PFSK-1 (cell line): ENCODE results near the gene WDR17.

Experiments used
- FOXP2 ChIP-seq: optimal IDR thresholded peaks from 2 replicates; pipeline ENCODE3; 2011; ENCODE audit warnings: borderline replicate concordance, control low read depth, inconsistent platforms; ENCODE audit not compliant: insufficient read depth; ENCODE audit errors: extremely low read length, extremely low read depth
- POLR2AphosphoS5 ChIP-seq: IDR thresholded peaks from 2 replicates; pipeline ENCODE4 v1.6.1; 2012; ENCODE audit warnings: low read depth, mild to moderate bottlenecking, control low read depth, low read length, moderate library complexity
- REST ChIP-seq, 2 experiments: IDR thresholded peaks; 2 replicates each; pipeline versions ENCODE4 v1.6.1 to v1.8.0; 2011 to 2012; ENCODE audit warnings: low read depth in 2 of 2, low read length in 2 of 2, control low read depth in 1 of 2, inconsistent platforms in 1 of 2, mild to moderate bottlenecking in 1 of 2, moderate library complexity in 1 of 2; ENCODE audit not compliant: insufficient read depth in 1 of 2
- SIN3A ChIP-seq: IDR thresholded peaks from 2 replicates; pipeline ENCODE4 v1.6.1; 2012; ENCODE audit warnings: mild to moderate bottlenecking, low read length, moderate library complexity, borderline replicate concordance; ENCODE audit not compliant: insufficient read depth
- TAF1 ChIP-seq: IDR thresholded peaks from 2 replicates; pipeline ENCODE4 v1.6.1; 2012; ENCODE audit warnings: low read length, control low read depth, borderline replicate concordance; ENCODE audit not compliant: insufficient read depth

WDR17 gene

GRCh38 chr4:176185051-176185450, 119.4 kb downstream of the WDR17 start:
- TF ChIP-seq SIN3A (no peak), REST (IDR thresholded peaks at IDR 0.05; ENCODE audit: insufficient read depth in 1 of 2, low read depth in 2 of 2, low read length in 2 of 2) (no peak)

GRCh38 chr4:176186067-176186466, 120.4 kb downstream of the WDR17 start:
- no peak for TF ChIP-seq TAF1

- no peak for TF ChIP-seq SIN3A
- TF ChIP-seq FOXP2 = no peak
- TF ChIP-seq REST (IDR thresholded peaks at IDR 0.05; ENCODE audit: insufficient read depth in 1 of 2, low read depth in 2 of 2, low read length in 2 of 2) = no peak
- no peak for TF ChIP-seq POLR2AphosphoS5
- no peak for TF ChIP-seq TAF1
Measured at GRCh38 chr4:176186671-176187395, 121.2 kb downstream of the WDR17 start.

GRCh38 chr4:176187624-176188023, 122.0 kb downstream of the WDR17 start:
- TF ChIP-seq REST (IDR thresholded peaks at IDR 0.05; ENCODE audit: insufficient read depth in 1 of 2, low read depth in 2 of 2, low read length in 2 of 2) (no peak), POLR2AphosphoS5 (no peak), SIN3A (no peak), TAF1 (no peak), FOXP2 (no peak)

GRCh38 chr4:176188654-176189053, 123.0 kb downstream of the WDR17 start:
- TF ChIP-seq REST (IDR thresholded peaks at IDR 0.05; ENCODE audit: insufficient read depth in 1 of 2, low read depth in 2 of 2, low read length in 2 of 2) (no peak), FOXP2 (no peak), POLR2AphosphoS5 (no peak), TAF1 (no peak), SIN3A (no peak)
